Measurements from ENCODE around the gene MYMK. TPM values are rescaled to one million over a fixed set of nuclear protein-coding genes. Genes with fewer than 3 reads are reported as not detected.

Gene MYMK
- total RNA-seq, 2 donors from 2014 or later = not detected

- ATAC-seq (no peak), DNase-seq (no peak)
- WGBS, 2 donors = 54 to 68% methylated on average over 10 to 12 of the region's 12 CpGs
- Histone ChIP-seq H3K27ac (no peak overlapping the region), H3K36me3 (replicated peaks in 1 of 2; ENCODE audit: insufficient read depth in 1 of 2, low read depth in 2 of 2) (no peaks in the 10 kb centered on the region), H3K27me3 (no peaks in the 10 kb centered on the region), H3K4me1 (peaks cover 12% of the 10 kb centered on the region), H3K4me3 (no peak overlapping the region), H3K9me3 (no peaks in the 10 kb centered on the region)
- intact Hi-C loops (cut with DNase I) = loop anchor here (10.0 kb wide), 1 partner anchor 476 kb away; no protein-coding TSS in a partner anchor
- no peak for TF ChIP-seq POLR2A (IDR thresholded peaks at IDR 0.05)
- TF ChIP-seq, protein P1, sequence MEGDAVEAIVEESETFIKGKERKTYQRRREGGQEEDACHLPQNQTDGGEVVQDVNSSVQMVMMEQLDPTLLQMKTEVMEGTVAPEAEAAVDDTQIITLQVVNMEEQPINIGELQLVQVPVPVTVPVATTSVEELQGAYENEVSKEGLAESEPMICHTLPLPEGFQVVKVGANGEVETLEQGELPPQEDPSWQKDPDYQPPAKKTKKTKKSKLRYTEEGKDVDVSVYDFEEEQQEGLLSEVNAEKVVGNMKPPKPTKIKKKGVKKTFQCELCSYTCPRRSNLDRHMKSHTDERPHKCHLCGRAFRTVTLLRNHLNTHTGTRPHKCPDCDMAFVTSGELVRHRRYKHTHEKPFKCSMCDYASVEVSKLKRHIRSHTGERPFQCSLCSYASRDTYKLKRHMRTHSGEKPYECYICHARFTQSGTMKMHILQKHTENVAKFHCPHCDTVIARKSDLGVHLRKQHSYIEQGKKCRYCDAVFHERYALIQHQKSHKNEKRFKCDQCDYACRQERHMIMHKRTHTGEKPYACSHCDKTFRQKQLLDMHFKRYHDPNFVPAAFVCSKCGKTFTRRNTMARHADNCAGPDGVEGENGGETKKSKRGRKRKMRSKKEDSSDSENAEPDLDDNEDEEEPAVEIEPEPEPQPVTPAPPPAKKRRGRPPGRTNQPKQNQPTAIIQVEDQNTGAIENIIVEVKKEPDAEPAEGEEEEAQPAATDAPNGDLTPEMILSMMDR (IDR thresholded peaks at IDR 0.05) = no peak
These were observed 33.7 kb downstream of the MYMK start for GRCh38 chr9:133490865-133491655.

- intact Hi-C loops (cut with DNase I) = loop anchor here (10.0 kb wide), 1 partner anchor 475 kb away; no protein-coding TSS in a partner anchor
- no peaks in the 10 kb centered on the region for H3K9me3 ChIP-seq
- ATAC-seq (no peak), DNase-seq (no peak)
- TF ChIP-seq, protein P1 (IDR thresholded peaks at IDR 0.05) = no peak
- no peak for TF ChIP-seq POLR2A (IDR thresholded peaks at IDR 0.05)
- H3K4me3 ChIP-seq = no peak overlapping the region
- H3K27me3 ChIP-seq = no peaks in the 10 kb centered on the region
- H3K27ac ChIP-seq = no peak overlapping the region
- 42 to 55% methylated on average over 11 to 13 of the region's 13 CpGs for WGBS, 2 donors
- no peaks in the 10 kb centered on the region for H3K36me3 ChIP-seq (replicated peaks in 1 of 2; ENCODE audit: insufficient read depth in 1 of 2, low read depth in 2 of 2)
- H3K4me1 ChIP-seq = peaks cover 20% of the 10 kb centered on the region
These were observed 34.5 kb downstream of the MYMK start for GRCh38 chr9:133490201-133490681.

DNA sequence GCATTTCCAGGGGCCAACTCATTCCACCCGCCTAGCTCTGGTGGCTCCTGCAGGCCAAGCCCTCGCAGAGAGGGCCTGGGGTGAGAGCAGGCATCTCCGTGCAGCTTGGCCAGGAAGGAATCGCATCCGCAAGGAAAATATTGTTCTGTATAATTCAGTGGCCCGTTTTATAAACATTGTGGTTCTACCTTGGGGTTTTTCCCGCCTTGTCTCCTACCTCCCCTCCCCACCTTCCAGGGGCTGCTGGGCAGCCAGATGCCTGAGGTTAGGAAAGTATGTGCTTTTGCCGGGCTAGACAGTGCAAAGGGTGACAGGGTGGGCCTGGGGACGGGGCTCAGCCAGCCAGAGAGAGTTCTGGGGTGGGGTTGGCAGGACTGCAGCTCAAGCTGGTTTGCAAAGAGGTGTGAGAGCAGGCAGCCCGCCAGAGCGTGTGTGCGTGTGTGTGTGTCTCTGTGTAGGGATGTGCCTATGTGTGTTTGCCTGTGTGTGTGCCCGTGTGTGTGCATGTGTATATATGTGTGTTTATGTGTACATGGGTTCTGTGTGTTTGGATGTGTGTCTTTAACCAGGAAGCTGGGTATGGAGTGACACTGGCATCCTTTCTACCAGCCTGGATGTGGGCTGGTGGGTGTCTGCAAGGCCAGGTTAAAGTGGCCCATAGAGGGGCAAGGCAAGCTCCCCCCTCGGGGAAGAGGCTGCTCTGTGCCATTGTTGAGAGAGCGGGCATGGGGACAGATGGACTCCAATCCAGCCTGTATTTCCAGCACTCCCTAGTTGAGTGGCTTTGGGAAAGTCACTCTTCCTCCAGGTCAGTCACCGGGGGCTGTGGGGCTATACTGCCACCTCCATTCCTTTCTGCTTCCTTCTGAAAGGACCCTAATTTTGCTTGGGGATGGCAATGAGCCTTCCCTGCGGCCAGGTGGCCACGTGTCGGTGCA lies 35.2 kb downstream of the MYMK start:
- no peaks in the 10 kb centered on the region for H3K9me3 ChIP-seq
- H3K36me3 ChIP-seq (replicated peaks in 1 of 2; ENCODE audit: insufficient read depth in 1 of 2, low read depth in 2 of 2) = no peaks in the 10 kb centered on the region
- intact Hi-C loops (cut with DNase I) = loop anchor here (5.0 to 10.0 kb wide), 4 partner anchors 82 to 475 kb away; partner anchors contain the start of gene SURF6
- no peak for DNase-seq
- ATAC-seq = no peak
- H3K27me3 ChIP-seq = no peaks in the 10 kb centered on the region
- peaks cover 26% of the 10 kb centered on the region for H3K4me1 ChIP-seq
- no peak for TF ChIP-seq POLR2A (IDR thresholded peaks at IDR 0.05)
- H3K27ac ChIP-seq = no peak overlapping the region
- no peak overlapping the region for H3K4me3 ChIP-seq
- 70 to 76% methylated on average over 16 to 19 of the region's 19 CpGs for WGBS, 2 donors

DNA sequence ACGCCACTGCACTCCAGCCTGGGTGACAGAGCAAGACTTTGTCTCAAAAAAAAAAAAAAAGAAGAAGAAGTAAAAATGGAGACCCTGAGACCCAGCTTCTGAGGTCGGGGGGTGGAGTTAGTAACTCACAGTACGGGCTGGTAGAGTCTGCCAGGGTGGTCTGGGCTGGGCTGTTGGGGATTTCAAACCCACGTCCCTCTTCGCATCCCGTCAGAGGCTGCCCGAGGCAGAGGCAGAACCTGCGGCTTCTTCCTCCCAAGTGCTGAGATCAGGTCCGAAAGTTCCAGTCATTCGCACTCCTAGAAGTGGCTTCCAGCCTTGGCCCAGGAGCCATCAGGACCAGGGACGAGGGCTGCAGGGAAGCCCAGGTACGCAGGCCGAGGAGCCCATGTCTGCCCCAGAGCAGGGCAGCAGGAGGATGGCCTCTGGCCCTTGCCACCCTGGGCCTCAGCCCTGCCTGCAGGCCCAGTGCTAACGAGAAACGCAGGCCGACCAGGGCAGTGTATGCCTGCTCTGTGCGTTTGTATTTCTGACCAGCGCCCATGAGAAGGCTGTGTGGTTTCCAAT lies 36.0 kb downstream of the MYMK start:
- no peak for DNase-seq
- intact Hi-C loops (cut with DNase I) = loop anchor here (5.0 to 10.0 kb wide), 3 partner anchors 81 to 301 kb away; partner anchors contain the start of gene SURF6
- peaks cover 26% of the 10 kb centered on the region for H3K4me1 ChIP-seq
- no peak overlapping the region for H3K27ac ChIP-seq
- WGBS, 2 donors = 83 to 89% methylated on average over 10 to 18 of the region's 18 CpGs
- no peak for ATAC-seq
- TF ChIP-seq, protein P1 (IDR thresholded peaks at IDR 0.05) = no peak
- TF ChIP-seq POLR2A (IDR thresholded peaks at IDR 0.05) = no peak
- no peak overlapping the region for H3K4me3 ChIP-seq
- H3K27me3 ChIP-seq = no peaks in the 10 kb centered on the region
- H3K9me3 ChIP-seq = no peaks in the 10 kb centered on the region
- no peaks in the 10 kb centered on the region for H3K36me3 ChIP-seq (replicated peaks in 1 of 2; ENCODE audit: insufficient read depth in 1 of 2, low read depth in 2 of 2)
